SK-N-MC (cell line): ENCODE results near the gene KRT3.

Experiments used
- DNase-seq: peaks from one replicate; pipeline ENCODE4 v3.0.0-alpha.2; 2011; ENCODE audit warnings: low read depth, low spot score
- H3K27ac ChIP-seq: fragments of 200-600 bp; sonication (generic); 2 replicates; pipeline ENCODE4 v1.5.1; 2016; ENCODE audit warnings: mixed run types
- H3K36me3 ChIP-seq: fragments of 200-600 bp; sonication (generic); 2 replicates; pipeline ENCODE4 v1.6.1; 2017; ENCODE audit warnings: antibody characterized with exemption, low read length, mixed read lengths; ENCODE audit not compliant: insufficient read depth
- H3K4me3 ChIP-seq: fragments of 200-600 bp; sonication (generic); 2 replicates; pipeline ENCODE4 v1.5.1; 2016
- H3K9ac ChIP-seq: fragments of 200-600 bp; sonication (generic); 2 replicates; pipeline ENCODE4 v1.8.0; 2017; ENCODE audit warnings: mixed run types, mixed read lengths; ENCODE audit not compliant: insufficient read length
- H3K9me3 ChIP-seq: fragments of 200-600 bp; sonication (generic); 2 replicates; pipeline ENCODE4 v1.6.1; 2017; ENCODE audit warnings: low read depth, mild to moderate bottlenecking, antibody characterized with exemption, low read length, moderate library complexity, mixed read lengths
- EZH2 ChIP-seq: fragments of 200-600 bp; sonication (generic); IDR thresholded peaks from one replicate; pipeline ENCODE4 v1.6.1; 2017; ENCODE audit warnings: antibody characterized with exemption
- FOXP2 ChIP-seq: optimal IDR thresholded peaks from 2 replicates; pipeline ENCODE3; 2011; ENCODE audit warnings: mild to moderate bottlenecking, moderate library complexity; ENCODE audit not compliant: insufficient read depth; ENCODE audit errors: extremely low read length, control extremely low read depth
- POLR2AphosphoS5 ChIP-seq: IDR thresholded peaks from 2 replicates; pipeline ENCODE4 v1.6.1; 2012; ENCODE audit warnings: mild to moderate bottlenecking, low read depth, low read length, borderline replicate concordance

Gene KRT3

GRCh38 chr12:52790427-52791270 lies 5.3 kb downstream of the KRT3 start:
- no peak for DNase-seq
- Histone ChIP-seq H3K36me3 (no peaks in the 10 kb centered on the region), H3K9ac (no peak overlapping the region), H3K27ac (no peak overlapping the region), H3K9me3 (no peaks in the 10 kb centered on the region), H3K4me3 (no peak overlapping the region)
- no peak for TF ChIP-seq POLR2AphosphoS5
- no peak for TF ChIP-seq FOXP2
- no peak for TF ChIP-seq EZH2

- no peaks in the 10 kb centered on the region for H3K9me3 ChIP-seq
- H3K4me3 ChIP-seq: no peak overlapping the region
- H3K9ac ChIP-seq: no peak overlapping the region
- no peak for DNase-seq
- no peaks in the 10 kb centered on the region for H3K36me3 ChIP-seq
- TF ChIP-seq FOXP2: no peak
- TF ChIP-seq EZH2: no peak
- no peak for TF ChIP-seq POLR2AphosphoS5
- no peak overlapping the region for H3K27ac ChIP-seq
Measured at GRCh38 chr12:52789637-52790426, 6.1 kb downstream of the KRT3 start.

GRCh38 chr12:52788876-52789636 lies 6.9 kb downstream of the KRT3 start:
- Histone ChIP-seq H3K27ac (no peak overlapping the region), H3K4me3 (no peak overlapping the region), H3K36me3 (no peaks in the 10 kb centered on the region), H3K9me3 (no peaks in the 10 kb centered on the region), H3K9ac (no peak overlapping the region)
- DNase-seq: no peak
- TF ChIP-seq EZH2 (no peak), FOXP2 (no peak), POLR2AphosphoS5 (no peak)

GRCh38 chr12:52788192-52788875 lies 7.6 kb downstream of the KRT3 start:
- H3K4me3 ChIP-seq: no peak overlapping the region
- H3K36me3 ChIP-seq: no peaks in the 10 kb centered on the region
- H3K9ac ChIP-seq: no peak overlapping the region
- no peaks in the 10 kb centered on the region for H3K9me3 ChIP-seq
- no peak for DNase-seq
- H3K27ac ChIP-seq: no peak overlapping the region
- no peak for TF ChIP-seq EZH2
- TF ChIP-seq FOXP2: no peak
- TF ChIP-seq POLR2AphosphoS5: no peak

- Histone ChIP-seq H3K27ac (no peak overlapping the region), H3K4me3 (no peak overlapping the region), H3K36me3 (no peaks in the 10 kb centered on the region), H3K9me3 (no peaks in the 10 kb centered on the region), H3K9ac (no peak overlapping the region)
- TF ChIP-seq EZH2 (no peak), POLR2AphosphoS5 (no peak), FOXP2 (no peak)
- no peak for DNase-seq
Measured at GRCh38 chr12:52787324-52788191, 8.4 kb downstream of the KRT3 start.

GRCh38 chr12:52784909-52785308 lies 11.0 kb downstream of the KRT3 start:
- no peak for DNase-seq
- Histone ChIP-seq H3K27ac (no peak overlapping the region), H3K9me3 (no peaks in the 10 kb centered on the region), H3K36me3 (no peaks in the 10 kb centered on the region), H3K9ac (no peak overlapping the region), H3K4me3 (no peak overlapping the region)
- TF ChIP-seq FOXP2 (no peak), POLR2AphosphoS5 (no peak), EZH2 (no peak)
